Calu3 (cell line): ENCODE data around the gene C16orf90. TPM values are rescaled to one million over a fixed set of nuclear protein-coding genes. Genes with fewer than 3 reads are reported as not detected.
"Not testable (repeated sequence)": the region's sequence is repeated elsewhere in the genome, so short reads cannot be mapped to it uniquely, and the experiment has no call there.

ENCODE experiments used
- BruUV-seq: library from RNA; stranded (reverse); fragments of 400-500 nt; replicated peaks from 2 replicates; lab custom pipeline; 2021; lab: Mats Ljungman, UMichigan
- CTCF ChIA-PET: fragments of 300-600 bp; sonication (Branson Sonifier 250); formaldehyde crosslinking; loops from one replicate; lab custom pipeline; 2022; ENCODE audit warnings: antibody characterized with exemption; lab: Charles Lee
- DNase-seq: peaks from one replicate; pipeline ENCODE4 v3.0.0; 2022
- H3K27ac Mint-ChIP-seq: one replicate; pipeline ENCODE4 v1.8.0; 2022; ENCODE audit warnings: mixed read lengths; ENCODE audit not compliant: unreplicated experiment
- H3K27me3 Mint-ChIP-seq: one replicate; pipeline ENCODE4 v1.8.0; 2022; ENCODE audit warnings: mixed read lengths; ENCODE audit not compliant: unreplicated experiment
- H3K36me3 Mint-ChIP-seq: one replicate; pipeline ENCODE4 v1.8.0; 2022; ENCODE audit warnings: mild to moderate bottlenecking, moderate library complexity, mixed read lengths; ENCODE audit not compliant: insufficient read depth, unreplicated experiment
- H3K4me1 Mint-ChIP-seq: one replicate; pipeline ENCODE4 v1.8.0; 2022; ENCODE audit warnings: mild to moderate bottlenecking, low read depth, mixed read lengths; ENCODE audit not compliant: unreplicated experiment
- H3K4me3 Mint-ChIP-seq: one replicate; pipeline ENCODE4 v1.8.0; 2022; ENCODE audit warnings: mild to moderate bottlenecking, low read depth, moderate library complexity, mixed read lengths; ENCODE audit not compliant: unreplicated experiment
- H3K9me3 Mint-ChIP-seq: one replicate; pipeline ENCODE4 v1.8.0; 2022; ENCODE audit warnings: low read depth, mixed read lengths; ENCODE audit not compliant: unreplicated experiment
- CTCF ChIP-seq: fragments of 200-600 bp; IDR thresholded peaks from one replicate; pipeline ENCODE4 v1.8.0; 2022; ENCODE audit warnings: antibody characterized with exemption; ENCODE audit not compliant: unreplicated experiment
- intact Hi-C: fragments of 100-400 bp; cut with micrococcal nuclease; formaldehyde crosslinking; loops from one replicate; pipeline ENCODE4 v1.10.0; 2022; ENCODE audit not compliant: unreplicated experiment
- total RNA-seq: library from RNA; stranded (reverse); gene quantifications from 2 replicates; pipeline ENCODE4 v1.2.3, GENCODE V29; 2022

Gene C16orf90
- total RNA-seq, 1 experiment from 2014 or later: not detected

GRCh38 chr16:3474136-3474779 is 21.0 kb downstream of the C16orf90 start:
- Mint-ChIP-seq H3K4me3 (no peak overlapping the region), H3K9me3 (no peaks in the 10 kb centered on the region), H3K27me3 (no peaks in the 10 kb centered on the region), H3K36me3 (peaks cover 42% of the 10 kb centered on the region), H3K4me1 (no peaks in the 10 kb centered on the region), H3K27ac (no peak overlapping the region)
- TF ChIP-seq CTCF: no peak
- intact Hi-C loops: no loop called here
- CTCF ChIA-PET: no interaction called here
- no peak for DNase-seq
- BruUV-seq: no TSS peak

DNA sequence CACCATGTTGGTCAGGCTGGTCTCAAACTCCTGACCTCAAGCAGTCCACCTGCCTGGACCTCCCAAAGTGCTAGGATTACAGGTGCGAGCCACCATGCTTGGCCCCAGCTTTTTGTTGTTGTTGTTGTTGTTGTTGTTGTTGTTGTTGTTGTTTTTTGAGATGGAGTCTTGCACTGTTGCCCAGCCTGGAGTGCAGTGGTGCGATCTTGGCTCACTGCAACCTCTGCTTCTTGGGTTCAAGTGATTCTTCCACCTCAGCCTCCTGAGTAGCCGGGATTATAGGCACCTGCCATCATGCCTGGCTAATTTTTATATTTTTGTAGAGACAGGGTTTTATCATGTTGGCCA is 21.7 kb downstream of the C16orf90 start:
- DNase-seq, intact Hi-C loops, H3K9me3 Mint-ChIP-seq, H3K27me3 Mint-ChIP-seq, H3K4me3 Mint-ChIP-seq, H3K27ac Mint-ChIP-seq, BruUV-seq, H3K4me1 Mint-ChIP-seq, CTCF ChIA-PET: not testable (repeated sequence)
- peaks cover 38% of the 10 kb centered on the region for H3K36me3 Mint-ChIP-seq

GRCh38 chr16:3472878-3473595 is 22.3 kb downstream of the C16orf90 start:
- Mint-ChIP-seq H3K36me3 (peaks cover 36% of the 10 kb centered on the region), H3K9me3 (no peaks in the 10 kb centered on the region), H3K27me3 (no peaks in the 10 kb centered on the region), H3K4me3 (no peak overlapping the region), H3K4me1 (no peaks in the 10 kb centered on the region), H3K27ac (no peak overlapping the region)
- no peak for DNase-seq
- TF ChIP-seq CTCF: no peak
- intact Hi-C loops: no loop called here
- CTCF ChIA-PET: no interaction called here
- BruUV-seq: no TSS peak

GRCh38 chr16:3471518-3472176 is 23.6 kb downstream of the C16orf90 start:
- Mint-ChIP-seq H3K27ac (no peak overlapping the region), H3K36me3 (peaks cover 30% of the 10 kb centered on the region), H3K27me3 (no peaks in the 10 kb centered on the region), H3K4me3 (no peak overlapping the region), H3K4me1 (peaks cover 4% of the 10 kb centered on the region), H3K9me3 (no peaks in the 10 kb centered on the region)
- no peak for TF ChIP-seq CTCF
- BruUV-seq: no TSS peak
- DNase-seq: no peak
- CTCF ChIA-PET: no interaction called here
- intact Hi-C loops: no loop called here
